Activated naive CD8-positive, alpha-beta T cell treated with anti-CD3 and anti-CD28 coated beads, Interleukin-2, amount 50 U/mL, for 16 hours (primary cell): Measurements from ENCODE around the gene ARPC2.
A peak's percentile ranks its signal among the peaks of the same experiment; 100 is the strongest.

Experiments used
- DNase-seq: peaks from one replicate; pipeline ENCODE4 v3.0.0-alpha.2; 2020; ENCODE audit warnings: low read depth, low spot score

The ARPC2 gene

DNA sequence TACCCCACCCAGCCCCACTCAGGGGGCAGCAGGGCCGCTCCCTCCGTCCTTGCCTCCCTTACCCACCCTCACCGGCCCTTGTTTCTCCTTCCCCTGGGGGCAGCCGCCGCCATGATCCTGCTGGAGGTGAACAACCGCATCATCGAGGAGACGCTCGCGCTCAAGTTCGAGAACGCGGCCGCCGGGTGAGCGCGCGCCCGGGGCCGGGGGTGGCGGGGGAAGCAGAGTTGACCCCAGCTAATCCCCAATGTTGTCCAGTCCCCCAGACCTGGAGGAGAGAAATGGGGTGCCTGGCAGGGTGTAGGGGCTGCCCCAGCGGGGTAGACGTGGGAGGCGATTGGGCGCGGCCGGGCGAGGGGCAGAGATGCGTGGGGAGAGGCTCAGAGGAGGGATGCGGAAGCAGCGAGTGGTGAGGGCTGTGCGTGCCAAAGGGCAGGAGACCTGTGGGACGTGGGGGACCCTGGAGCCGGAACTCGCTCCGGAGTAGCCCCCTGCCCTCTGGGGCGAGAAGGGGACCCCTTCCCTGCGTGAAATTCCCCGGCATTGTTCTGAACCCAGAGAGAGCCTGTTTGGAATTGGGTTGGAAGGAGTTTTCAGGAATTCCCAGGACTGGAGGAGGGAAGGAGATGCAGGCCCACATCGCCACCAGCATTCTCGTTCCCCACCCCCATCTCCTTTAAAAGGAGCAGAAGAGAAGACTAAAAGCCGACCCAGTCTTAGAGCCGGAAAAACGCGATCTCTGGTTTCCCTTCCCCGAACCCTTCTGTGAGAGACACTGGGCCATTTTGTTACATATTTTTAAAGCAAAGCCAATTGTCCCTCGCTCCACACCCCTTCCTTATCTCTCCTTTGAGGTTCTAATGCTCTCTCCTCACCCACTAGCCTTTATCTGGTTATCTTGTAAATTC, 625 bp downstream of the ARPC2 start:
- DNase-seq = peak; percentile 17

DNA sequence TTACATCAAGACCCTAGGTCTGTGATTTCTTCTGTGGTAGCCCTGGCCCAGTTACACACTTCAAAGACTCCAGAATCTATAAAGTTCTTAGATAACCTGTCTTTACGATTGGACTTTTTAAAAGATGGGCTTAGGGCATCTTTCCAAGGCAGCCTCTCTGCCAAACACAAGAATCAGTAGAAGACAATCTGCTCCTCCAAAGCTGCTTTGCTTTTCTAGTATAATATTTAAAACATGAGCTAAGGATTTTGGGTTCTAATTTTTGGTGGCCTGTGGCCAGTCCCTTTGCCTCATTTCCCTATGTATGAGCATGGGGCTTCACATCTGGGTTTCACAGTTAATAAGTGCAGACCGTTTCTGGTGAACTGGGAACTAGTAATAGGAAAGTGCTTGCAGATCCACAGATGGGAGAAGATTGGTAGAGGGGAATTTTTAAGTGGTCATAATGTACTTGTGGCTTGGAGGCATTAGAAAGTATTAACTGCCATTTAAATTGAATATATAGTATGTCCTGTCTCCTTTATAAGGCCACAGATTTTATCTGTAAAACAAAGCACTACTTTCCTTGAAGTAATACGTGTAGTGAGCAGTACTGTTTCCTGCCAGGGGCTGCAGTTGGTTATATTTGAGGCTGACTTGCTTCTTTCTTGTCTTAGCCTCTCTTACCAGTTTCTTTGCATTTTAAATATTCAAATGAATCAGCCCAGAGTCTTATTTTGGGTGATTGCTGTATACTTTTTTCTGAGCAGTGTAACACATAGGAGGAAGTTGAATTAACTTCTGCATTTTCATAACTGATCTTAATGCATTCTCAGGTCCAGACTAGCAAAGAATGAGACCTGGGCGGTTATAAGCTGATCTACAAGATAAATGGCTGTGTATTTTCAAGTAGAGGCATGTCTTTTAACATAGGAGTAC, 1.5 kb downstream of the ARPC2 start:
- no peak for DNase-seq

DNA sequence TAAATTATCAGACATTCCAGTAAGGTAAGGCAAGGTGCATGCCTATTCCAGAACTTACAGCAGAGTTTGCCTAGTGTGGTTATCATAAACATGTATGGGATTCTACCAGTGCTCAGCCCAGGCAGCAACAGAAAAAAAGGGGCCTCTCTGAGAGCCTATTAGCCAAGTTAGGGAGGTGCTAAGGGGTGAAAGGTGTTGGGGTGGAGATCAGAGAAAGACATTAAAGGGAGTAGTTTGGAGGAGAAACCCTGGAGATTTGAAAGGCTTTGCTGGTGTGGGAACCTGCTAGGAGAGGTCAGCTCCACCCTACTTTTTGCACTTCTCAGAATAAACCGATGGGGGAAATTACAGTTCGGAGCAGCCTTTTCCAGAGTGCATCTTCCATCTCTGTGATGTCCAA, 2.9 kb downstream of the ARPC2 start:
- DNase-seq = no peak

DNA sequence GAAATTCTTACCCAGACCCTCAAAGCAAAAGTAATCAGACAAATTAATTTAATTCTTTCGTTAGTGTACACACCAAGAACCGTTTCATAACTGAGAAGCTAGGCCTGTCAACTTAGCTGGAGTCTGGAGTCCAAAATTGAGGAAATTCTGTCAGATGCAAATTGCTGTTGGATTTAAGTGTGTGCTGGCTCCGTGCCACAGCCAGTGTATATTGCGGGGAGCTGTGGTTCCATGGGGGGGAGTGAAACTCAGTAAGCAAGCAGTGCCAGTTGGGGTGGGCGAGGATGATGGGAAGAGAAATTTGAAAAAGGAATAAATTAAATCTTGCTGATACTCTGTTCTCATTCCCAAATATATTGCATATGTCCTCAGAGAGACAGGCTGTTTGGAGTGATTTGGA, 4.0 kb downstream of the ARPC2 start:
- DNase-seq = no peak

DNA sequence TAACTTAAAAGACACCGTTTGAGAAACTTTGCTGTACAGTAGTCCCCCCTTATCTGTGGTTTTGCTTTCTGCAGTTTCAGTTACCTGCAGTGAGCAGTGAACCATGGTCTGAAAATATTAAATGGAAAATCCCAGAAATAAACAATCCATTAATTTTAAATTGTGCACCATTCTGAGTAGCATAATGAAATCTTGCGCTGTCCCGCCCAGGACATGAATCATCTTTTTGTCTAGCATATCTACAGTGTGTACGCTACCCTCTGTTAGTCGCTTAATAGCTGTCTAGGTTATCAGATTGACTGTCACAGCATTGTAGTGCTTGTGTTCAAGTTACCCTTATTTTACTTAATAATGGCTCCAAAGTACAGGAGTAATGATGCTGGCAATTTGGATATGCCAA, 6.1 kb downstream of the ARPC2 start:
- DNase-seq = no peak

DNA sequence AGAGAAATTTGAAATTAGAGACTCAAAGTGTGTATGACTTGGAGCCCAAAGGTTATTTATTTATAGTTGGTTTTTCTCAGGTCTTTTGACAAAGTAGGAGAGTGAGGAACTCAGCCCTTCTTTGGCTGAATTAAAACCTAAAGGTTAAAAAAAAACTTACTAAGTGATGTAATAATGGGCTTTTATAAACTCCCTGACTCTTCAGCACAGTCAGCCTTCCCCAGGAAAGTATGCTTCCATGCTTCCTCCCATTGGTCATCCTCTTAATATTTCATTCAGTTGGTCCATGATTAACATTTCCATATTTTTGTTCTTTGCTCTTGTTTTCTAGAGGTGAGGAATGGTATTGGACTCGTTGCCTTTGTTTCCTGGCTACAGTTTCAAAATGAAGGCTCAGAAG, 7.2 kb downstream of the ARPC2 start:
- DNase-seq = no peak

DNA sequence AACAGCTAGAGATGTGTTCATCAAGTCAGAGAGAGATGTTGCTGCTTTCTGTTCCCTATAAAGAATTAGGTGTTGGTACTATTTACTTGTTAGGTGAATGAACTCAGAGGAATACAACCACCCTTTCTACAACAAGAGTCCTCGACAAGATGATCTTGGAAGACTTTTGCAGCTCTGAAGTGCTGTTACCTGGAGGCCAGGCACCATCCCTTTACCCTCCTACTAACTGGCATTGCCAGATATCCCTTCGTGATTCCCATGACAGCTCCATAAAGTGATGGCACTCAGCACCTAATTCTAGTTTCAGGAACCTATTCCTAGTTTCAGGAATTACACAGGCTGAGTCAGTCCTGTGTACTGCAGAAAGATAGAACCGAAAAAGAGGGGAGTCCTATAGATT, 9.9 kb downstream of the ARPC2 start:
- DNase-seq = no peak

DNA sequence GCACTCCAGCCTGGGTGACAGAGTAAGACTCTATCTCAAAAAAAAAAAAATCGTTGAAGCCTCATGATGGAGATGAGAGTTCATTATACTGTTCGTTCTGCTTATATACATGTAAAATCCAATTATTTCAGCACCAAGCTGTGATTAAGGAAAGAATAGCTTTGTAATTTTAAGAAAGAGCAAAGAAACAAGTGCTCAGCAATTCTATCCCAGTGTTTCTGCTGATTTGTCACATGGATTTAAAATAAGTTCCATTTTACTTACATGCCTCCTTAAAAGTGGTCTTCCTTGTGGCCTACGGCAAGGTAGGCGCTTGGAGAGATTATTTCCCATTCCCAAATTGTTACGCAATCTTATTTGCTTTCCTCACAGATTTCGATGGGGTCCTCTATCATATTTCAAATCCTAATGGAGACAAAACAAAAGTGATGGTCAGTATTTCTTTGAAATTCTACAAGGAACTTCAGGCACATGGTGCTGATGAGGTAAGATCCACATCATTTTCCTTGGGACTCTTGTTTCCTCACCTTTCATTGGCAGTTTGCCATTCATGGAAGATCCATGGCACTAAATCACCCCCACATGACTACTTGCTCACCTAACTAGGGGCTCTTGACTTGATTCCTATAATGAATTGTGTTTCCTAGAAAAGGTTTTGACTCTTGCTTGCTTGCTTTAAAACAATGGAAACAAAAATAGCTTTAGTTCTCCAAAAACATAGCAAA, 11.5 kb downstream of the ARPC2 start:
- no peak for DNase-seq

DNA sequence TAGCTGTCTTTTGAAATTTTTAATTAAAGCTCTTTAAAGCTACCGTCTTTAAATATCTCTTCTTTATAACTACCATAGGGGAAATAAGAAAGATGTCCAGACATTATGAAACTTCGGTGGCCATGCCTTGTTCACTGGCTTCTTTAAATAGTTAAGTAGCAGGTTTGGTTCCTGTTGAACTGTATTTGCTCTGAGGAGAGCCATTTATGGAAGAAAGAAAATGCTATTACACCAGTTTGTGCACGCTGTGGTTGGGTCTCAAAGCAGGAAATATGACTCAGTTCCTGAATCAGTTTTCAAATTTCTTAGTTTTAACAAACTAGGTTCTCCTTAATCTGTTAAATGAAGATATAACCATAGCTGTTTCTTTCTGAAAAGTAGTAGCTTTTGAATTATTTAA, 12.2 kb downstream of the ARPC2 start:
- no peak for DNase-seq

DNA sequence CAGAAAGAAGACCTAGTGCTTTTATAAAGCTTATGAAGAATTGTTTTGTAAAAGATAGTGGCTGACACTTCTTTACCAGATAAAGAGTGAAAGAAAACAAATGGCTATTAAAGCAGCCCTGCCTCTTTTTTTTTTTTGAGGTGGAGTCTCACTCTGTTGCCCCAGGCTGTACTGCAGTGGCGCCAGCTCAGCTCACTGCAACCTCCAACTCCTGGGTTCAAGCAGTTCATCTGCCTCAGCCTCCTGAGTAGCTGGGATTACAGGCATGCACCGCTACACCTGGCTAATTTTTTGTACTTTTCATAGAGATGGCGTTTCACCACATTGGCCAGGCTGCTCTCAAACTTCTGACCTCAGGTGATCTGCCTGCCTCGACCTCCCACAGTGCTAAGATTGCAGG, 12.9 kb downstream of the ARPC2 start:
- no peak for DNase-seq

DNA sequence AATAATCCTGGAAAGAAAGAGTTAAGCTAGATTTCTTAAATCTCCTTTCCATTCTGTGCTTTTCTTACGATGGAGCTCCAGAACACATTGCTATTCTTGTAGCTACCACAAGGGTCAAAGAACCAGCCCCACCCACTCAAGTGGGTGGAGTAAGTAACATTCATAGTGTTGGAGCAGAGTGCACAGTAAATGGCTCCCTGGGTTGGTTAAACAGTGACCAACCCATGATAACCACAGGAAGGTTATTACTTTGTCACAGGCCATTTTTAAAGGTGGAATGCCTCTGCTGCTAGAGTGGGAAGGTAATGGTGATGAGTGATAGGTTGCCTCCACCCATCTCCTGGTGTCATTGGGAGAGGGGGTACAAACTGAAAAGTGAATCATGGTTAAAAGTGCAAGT, 13.9 kb downstream of the ARPC2 start:
- no peak for DNase-seq

DNA sequence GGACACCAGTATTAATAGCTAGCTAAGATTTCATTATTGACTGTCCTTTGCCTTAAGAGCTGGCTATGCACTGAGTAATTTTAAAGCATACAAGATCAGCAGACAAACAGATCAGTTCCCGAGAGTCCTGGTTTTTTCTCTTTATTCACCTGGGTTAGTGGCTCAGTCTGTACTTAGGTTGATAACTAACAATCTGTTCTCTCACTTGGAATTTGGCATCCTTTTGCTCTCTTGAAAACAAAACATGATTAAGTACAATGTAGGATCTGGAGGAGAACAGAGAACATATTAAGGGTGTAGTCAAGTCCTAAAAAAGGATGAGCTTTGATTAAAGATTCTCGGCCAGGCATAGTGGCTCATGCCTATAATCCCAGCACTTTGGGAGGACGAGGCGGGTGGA, 16.6 kb downstream of the ARPC2 start:
- no peak for DNase-seq

DNA sequence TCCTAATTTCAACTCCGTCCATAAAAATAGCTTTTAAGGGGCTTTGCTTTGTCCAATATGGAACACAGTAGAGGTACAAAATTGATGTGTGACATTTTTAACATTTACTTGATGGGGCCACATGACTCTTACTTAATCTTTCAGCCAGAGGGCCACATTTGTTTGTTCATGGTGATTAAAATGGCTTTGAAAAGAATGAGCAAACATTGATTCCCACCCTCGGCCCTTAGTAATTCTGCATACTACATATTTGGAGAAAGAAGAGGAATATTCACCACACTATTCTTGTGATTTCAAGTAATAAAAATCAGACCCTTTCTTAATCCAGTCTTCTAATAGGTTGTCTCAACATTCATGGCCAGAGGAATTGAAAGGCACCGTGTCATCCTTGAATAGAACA, 17.5 kb downstream of the ARPC2 start:
- DNase-seq = no peak

DNA sequence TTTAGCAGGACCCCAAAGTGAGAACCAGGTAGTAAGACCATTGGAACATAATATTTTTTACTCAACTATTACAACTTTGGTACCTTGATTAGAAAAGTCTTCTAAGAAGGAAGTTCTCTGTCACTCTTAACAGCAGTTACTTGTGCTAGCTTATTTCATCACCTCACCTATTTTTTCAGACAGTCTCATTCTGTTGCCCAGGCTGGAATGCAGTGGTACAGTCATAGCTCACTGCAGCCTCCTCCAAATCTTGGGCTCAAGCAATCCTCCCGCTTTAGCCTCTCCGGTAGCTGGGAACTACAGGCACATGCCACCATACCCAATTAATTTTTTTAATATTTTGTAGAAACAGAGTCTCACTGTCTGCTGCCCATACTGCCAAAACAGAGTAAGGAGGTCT, 18.0 kb downstream of the ARPC2 start:
- no peak for DNase-seq

DNA sequence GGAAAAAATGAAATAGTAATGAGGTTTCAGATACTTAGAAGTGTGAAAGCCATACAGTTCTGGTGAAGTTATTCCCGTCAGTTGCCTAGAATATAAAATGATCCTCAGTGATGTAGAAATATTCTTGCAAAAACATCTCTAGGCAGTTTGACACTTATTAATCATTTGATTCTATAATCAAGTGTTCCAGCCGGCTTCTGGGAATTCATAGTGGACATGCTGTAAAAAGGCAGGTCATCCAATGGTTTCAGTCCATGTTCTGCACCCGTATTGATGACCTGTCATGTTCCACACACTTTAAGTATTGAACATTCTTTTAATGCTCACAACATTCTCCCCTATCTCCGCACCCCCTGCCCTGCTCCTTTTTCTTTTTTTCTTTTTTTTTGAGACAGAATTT, 19.8 kb downstream of the ARPC2 start:
- no peak for DNase-seq

DNA sequence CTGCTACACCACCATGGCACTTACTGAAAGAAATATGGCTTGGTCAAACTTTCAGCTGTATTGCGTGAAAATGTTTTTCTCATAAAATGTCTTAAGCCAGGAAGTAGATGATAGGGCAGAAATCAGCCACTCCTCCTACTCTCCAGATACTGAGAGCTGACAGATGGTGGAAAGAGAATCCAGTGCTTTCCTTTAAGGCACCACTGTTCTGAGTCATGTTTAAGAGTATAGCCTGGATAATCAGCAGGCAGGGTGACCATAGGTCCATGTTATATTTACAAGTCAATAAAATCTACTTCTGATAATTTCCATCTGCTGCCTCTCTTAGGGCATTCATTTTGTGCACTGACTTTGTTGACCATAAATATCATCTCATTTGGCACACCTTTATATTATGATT, 21.9 kb downstream of the ARPC2 start:
- no peak for DNase-seq

DNA sequence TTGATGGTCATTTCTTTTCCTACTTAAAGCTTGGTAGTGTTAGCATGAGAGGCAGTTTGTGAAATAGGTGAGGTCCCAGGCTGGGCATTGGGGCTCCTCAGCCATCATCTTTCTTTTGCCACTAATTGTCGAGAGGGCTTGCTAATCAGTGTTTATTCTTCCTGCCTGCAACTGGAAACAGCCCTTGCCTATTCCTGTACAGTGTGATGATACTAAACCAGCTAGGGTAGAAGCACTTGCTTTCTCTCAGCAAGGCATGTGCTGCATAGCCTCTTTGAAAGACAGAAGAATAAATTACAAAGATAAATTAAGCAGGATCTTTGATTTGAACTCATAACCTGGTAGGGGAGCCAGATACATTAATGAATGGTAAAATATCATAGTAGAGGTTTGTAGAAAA, 27.2 kb downstream of the ARPC2 start:
- no peak for DNase-seq

DNA sequence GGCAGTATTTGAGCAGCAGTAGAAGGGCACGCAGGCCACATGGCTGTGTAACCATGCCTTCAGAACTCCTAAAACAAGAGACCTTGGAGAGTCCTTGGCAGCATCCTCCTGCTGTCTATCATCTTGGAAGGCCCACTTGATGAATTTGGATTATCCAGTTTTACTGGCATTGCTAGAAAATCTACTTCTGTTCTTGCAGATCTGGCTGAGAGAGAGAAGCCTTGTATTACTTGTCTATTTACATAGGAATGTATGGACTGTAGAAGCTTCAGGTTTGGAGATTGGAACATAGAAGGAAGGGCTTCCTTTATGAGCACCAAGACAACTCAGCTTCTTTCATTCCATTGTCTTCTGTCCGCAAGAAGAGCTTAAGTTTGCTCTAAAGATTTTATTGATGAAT, 27.7 kb downstream of the ARPC2 start:
- no peak for DNase-seq

DNA sequence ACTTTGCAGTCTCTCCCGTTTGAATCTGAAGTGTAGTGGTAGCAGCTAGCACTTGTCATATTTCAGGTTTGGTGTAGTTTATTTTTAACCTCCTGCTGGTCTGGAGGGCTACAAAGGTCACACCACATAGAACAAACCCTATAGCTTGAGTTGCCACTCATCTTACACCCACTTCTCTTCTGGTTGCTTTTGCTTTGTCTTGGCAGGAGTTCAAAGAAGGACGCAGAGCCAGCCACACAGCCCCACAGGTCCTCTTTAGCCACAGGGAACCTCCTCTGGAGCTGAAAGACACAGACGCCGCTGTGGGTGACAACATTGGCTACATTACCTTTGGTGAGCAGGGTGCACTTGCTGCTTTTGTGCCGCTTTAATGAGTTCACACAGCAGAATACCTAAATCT, 28.2 kb downstream of the ARPC2 start:
- no peak for DNase-seq

DNA sequence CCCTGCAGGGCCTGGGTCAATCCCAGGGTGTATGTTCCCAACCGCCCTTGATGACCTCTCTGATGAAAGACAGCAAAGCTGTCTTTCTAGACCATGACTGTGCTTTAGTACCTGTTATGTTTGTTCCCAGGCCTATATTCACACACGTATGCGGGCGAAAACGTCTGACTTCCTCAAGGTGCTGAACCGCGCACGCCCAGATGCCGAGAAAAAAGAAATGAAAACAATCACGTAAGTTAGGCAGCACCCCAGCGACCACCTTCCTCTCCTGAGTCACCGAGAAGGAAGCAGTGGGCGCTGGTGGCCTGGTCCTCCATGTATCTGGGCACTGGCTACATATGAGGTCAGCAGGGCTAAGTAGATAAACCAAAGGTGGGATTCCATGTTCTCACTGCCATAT, 32.7 kb downstream of the ARPC2 start:
- DNase-seq = no peak

DNA sequence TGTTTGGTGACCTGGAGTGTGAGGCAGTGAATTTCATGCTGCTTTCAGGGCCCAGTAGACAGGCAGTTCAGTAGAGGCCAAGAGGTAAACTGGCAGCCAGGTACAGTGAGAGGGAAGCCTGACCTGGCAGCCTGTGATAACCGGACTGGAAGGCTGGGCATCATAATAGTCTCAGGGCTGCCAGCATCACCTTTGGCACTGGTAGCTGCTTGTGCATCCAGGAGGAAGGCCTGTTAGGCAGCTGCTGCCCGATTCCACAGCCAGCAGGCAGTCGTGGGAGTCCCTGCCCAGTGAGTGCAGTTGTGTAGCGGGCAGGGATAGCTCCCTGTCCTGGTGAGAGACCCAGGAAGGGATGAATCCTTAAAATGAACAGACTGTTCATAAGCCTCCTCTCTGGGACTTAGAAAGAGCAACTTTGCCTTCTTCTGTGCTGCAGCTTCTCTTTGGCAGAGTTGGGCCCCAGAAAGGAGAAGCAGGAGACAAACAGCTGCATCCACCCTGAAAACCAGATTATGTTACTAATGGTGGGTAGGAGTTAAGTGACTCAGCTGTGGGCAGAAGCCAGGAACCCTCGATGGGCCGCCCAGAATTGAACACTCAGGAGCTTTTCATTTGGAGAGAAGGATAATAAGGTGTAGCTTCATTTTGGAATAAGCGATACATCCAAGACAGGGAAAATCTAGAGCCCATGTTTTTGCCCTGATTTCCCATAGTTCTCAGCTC, 35.7 kb downstream of the ARPC2 start:
- DNase-seq = no peak

DNA sequence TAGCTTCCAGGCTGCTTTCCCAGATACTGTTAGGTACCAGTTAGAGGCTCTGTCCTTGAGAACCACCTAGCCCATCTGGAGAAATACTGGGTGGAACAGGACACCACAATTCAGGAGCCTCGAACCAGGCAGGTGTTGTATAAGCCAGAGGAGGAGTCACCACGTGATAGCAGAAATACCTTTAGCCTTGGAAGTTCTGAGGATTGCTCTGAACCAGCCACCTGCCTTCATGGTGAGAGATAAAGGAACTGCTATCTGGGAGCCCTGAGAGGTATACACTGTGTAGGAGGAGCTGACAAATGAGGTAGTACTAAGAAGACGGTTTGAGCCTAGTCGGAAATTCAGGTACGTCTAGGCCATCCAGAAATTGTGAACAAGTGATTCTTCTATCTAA, 36.2 kb downstream of the ARPC2 start:
- DNase-seq = no peak
